ENCODE results near the gene MSRB1.

Gene MSRB1

GRCh38 chr16:1895949-1896675, 46.9 kb downstream of the MSRB1 start:
- no peak for DNase-seq

- DNase-seq = no peak
Measured at GRCh38 chr16:1895068-1895467, 47.9 kb downstream of the MSRB1 start.

- no peak for DNase-seq
Measured at GRCh38 chr16:1890708-1891050, 52.3 kb downstream of the MSRB1 start.

GRCh38 chr16:1890024-1890707, 52.8 kb downstream of the MSRB1 start:
- no peak for DNase-seq
